Right lung (tissue), 10 donors: ENCODE data around the gene CBX1. TPM values are rescaled to one million over a fixed set of nuclear protein-coding genes. Genes with fewer than 3 reads are reported as not detected.

Source experiments
- DNase-seq, 2 donors: peaks; one replicate each; pipeline ENCODE4 v3.0.0-alpha.2; 2013
- long read RNA-seq, 8 donors: transcript quantifications; one replicate each; lab custom pipeline, GENCODE V29; 2026
- polyA plus RNA-seq, 5 donors: library from polyadenylated mRNA; unstranded; fragments of 120-200 nt; gene quantifications; one replicate each; pipeline versions ENCODE4 v1.2.1 to v1.2.3, GENCODE V29; 2013; ENCODE audit warnings: inconsistent platforms in 1 of 5, low replicate concordance in 1 of 5; ENCODE audit not compliant: insufficient read length in 5 of 5, insufficient read depth in 1 of 5

CBX1 gene
- polyA plus RNA-seq, result 100 to 1,000 TPM; 147 to 188 (median 168) TPM
- long read RNA-seq, donor 1, transcript CBX1-201 (5 exons, 2,232 nt), result major isoform, 55 of 158 reads
- long read RNA-seq, donor 1, partial matches to known transcripts, result 101 of 158 reads
- long read RNA-seq, donor 1, other reads (novel, unspliced or antisense), result 0 of 158 reads
- long read RNA-seq, donor 2, transcript CBX1-201 (5 exons, 2,232 nt), result major isoform, 35 of 69 reads
- long read RNA-seq, donor 2, partial matches to known transcripts, result 33 of 69 reads
- long read RNA-seq, donor 2, other reads (novel, unspliced or antisense), result 0 of 69 reads
- long read RNA-seq, donor 3, transcript CBX1-201 (5 exons, 2,232 nt), result major isoform, 40 of 122 reads
- long read RNA-seq, donor 3, partial matches to known transcripts, result 78 of 122 reads
- long read RNA-seq, donor 3, other reads (novel, unspliced or antisense), result 0 of 122 reads
- long read RNA-seq, donor 4, transcript CBX1-201 (5 exons, 2,232 nt), result major isoform, 22 of 74 reads
- long read RNA-seq, donor 4, partial matches to known transcripts, result 48 of 74 reads
- long read RNA-seq, donor 4, other reads (novel, unspliced or antisense), result 0 of 74 reads
- long read RNA-seq, donor 5, transcript CBX1-205 (4 exons, 550 nt), result minor isoform, 7 of 161 reads
- long read RNA-seq, donor 5, transcript CBX1-202 (5 exons, 2,422 nt), result minor isoform, 6 of 161 reads
- long read RNA-seq, donor 5, transcript CBX1-201 (5 exons, 2,232 nt), result major isoform, 55 of 161 reads
- long read RNA-seq, donor 5, partial matches to known transcripts, result 93 of 161 reads
- long read RNA-seq, donor 5, other reads (novel, unspliced or antisense), result 0 of 161 reads
- long read RNA-seq, donor 6, transcript CBX1-201 (5 exons, 2,232 nt), result major isoform, 48 of 114 reads
- long read RNA-seq, donor 6, partial matches to known transcripts, result 58 of 114 reads
- long read RNA-seq, donor 6, other reads (novel, unspliced or antisense), result 0 of 114 reads
- long read RNA-seq, donor 7, transcript CBX1-201 (5 exons, 2,232 nt), result major isoform, 40 of 73 reads
- long read RNA-seq, donor 7, partial matches to known transcripts, result 29 of 73 reads
- long read RNA-seq, donor 7, other reads (novel, unspliced or antisense), result 0 of 73 reads
- long read RNA-seq, donor 8, transcript CBX1-201 (5 exons, 2,232 nt), result major isoform, 16 of 41 reads
- long read RNA-seq, donor 8, partial matches to known transcripts, result 22 of 41 reads
- long read RNA-seq, donor 8, other reads (novel, unspliced or antisense), result 0 of 41 reads

GRCh38 chr17:48101012-48101720 is at the start of gene CBX1:
Gene CBX1 (minus strand): TSS chr17:48101478. CDS start chr17:48077004, 24,474 bp downstream.
- DNase-seq, result peak; percentile 94

- no peak for DNase-seq
These were observed 49.3 kb upstream of the CBX1 start for GRCh38 chr17:48150597-48151001.

DNA sequence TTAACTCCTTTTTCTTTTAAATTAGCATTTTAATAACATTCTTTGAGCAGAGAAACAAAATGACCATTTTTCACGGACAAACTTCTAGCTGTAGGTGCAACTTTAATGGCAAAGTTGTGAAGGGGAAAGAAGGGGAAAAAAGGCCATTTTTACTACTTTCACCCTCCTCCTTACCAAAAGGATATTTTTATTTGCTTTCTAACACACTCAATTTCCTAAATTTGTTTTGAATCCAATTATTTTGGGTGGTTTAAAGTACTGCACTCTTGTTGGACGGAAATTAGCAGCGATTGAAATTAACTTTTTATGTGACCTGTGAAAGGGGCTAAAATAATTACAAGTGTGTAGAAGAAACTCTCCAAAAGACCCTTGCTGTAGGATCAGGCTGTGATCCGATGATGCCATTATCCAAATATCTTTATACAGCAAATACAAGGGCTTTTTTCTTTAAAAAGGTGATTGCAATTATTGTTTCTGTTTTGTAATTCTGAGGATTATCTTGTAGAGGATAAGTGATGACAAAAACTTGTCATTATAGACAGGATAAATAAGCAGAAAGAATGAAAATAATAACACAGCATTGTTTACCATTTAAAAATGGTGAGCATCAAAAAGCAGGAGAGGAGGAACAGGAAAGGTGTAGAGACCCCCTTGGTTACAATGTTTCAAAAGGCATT is 48.6 kb upstream of the CBX1 start:
- no peak for DNase-seq

GRCh38 chr17:48148854-48149786 is 47.8 kb upstream of the CBX1 start:
- DNase-seq, result no peak

DNA sequence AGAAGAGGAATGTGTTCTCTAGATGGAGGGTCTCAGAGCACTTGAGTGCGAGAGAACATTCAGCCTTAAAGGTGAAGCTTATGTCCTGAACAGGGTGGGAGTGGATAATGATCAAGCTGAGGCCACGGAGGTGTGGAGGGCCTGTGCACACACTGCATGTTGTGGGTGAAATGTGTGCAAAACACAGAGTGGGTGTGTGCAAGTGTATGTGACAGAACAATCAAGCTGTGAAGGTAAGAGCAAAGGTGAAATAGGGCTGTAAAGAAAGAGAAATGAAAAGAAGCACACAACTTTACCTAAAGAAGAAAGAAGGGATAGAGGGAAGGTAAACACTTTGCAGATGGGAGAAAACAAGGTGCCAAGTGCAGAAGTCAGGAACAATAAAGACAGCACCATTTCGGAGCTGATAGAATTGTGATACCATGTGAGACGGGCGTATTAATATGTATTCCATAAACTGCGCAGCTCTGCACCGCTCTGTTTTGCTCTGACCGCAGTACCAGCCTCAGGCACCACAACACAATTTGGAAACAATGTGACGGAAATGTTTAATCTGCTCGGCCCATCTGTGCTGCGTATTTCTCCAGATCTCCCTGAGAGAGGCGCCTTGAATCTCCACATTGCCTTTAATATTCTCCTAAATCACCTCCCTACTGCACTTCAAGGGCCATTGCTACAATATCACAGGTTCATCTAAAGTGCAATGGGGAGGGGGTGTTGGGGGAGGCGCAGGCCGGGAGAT is 46.9 kb upstream of the CBX1 start:
- DNase-seq, result no peak

- no peak for DNase-seq
These were observed 43.9 kb upstream of the CBX1 start for GRCh38 chr17:48144976-48145798.

DNA sequence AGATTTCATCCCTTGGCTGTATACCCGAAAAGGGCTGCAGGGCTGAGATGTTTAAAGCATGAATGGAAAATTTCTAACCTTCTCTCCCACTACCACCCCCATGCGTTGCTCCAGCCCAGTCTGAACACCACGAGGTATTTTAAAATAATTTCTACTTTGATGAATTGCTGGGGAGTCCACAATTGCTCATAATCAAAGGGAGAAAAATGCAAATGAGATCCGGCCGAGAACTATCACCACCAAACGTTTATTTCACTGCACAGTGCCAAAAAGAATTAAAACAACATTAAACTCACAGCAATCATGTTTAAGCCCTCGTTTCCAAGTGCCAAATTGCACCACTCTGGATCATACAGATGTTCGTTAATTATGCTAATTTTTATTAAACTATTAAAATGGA is 43.0 kb upstream of the CBX1 start:
- no peak for DNase-seq

GRCh38 chr17:48143629-48144028 is 42.4 kb upstream of the CBX1 start:
- DNase-seq, result no peak

- no peak for DNase-seq
These were observed 38.7 kb upstream of the CBX1 start for GRCh38 chr17:48139944-48140343.

DNA sequence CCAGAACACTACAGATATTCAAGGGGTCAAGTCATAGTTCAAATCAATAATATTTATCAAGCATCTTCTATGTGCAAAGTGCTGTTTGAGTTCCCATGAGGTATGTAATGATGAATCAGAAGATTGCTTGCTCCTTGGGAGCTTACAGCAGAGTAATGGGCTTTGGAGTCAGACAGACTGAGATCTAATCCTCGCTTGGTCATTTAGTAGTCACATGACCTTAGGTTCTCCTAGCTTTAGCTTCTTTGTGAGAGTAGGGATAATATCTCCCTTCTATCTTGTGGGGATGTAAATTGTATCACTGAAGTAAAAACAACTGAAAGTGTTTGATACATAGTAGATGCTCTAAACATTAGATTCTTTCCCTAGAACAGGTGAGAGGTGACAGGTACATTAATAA is 36.4 kb upstream of the CBX1 start:
- DNase-seq, result no peak

DNA sequence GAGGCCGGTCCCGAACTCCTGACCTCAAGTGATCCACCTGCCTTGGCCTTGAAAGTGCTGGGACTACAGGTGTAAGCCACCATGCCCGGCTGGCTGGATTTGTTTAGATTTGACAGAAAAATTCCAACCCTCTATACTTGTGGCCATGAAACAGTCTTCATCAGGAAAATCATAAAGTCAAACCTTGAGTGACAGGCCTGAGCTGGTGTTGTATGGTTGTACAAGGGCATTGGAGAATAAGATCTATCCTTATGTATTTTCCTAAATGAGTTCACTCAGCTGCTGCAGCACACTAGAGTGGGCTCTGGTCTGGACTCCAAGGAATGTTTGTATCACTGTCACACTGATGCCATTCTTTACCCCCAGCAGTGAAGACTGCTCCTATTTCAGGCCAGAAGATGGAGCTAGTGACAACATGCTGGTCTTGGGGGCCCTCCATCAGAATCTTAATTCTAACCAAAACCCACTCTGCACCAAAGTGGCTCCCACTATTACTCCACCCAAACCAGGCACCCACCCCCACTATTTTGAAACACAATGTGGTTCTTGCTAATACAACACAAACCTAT is 33.7 kb upstream of the CBX1 start:
- DNase-seq, result no peak

- no peak for DNase-seq
These were observed 31.1 kb upstream of the CBX1 start for GRCh38 chr17:48132385-48132784.

DNA sequence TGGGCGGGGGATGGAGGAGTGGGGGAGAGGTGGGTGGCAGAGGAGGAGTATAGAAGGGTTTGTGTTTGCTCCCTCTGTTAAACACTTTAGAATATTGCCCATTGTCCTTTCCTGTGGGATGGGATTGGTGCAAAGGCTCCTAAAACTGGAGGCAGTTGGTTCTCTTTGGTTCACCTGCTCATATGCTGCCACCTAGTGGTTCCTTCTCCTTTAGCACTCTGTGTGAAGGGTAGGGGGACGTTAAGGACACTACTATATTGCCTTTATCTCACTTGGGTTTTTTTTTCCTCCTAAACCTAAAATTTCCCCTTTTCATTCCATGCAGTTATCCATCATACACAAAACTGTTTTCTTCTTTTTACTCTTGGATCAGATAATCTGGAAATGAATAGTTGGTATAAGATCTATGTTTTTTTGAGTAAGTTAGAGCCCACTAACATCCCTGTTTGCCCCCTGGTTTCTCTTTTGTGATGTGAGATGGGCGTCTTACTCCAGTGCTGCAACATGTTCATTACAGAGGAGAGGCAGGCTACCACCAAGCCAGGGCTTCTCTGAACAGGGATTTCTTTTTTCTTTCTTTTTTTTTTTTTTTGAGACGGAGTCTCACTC is 30.0 kb upstream of the CBX1 start:
- DNase-seq, result peak; percentile 47 to 65

DNA sequence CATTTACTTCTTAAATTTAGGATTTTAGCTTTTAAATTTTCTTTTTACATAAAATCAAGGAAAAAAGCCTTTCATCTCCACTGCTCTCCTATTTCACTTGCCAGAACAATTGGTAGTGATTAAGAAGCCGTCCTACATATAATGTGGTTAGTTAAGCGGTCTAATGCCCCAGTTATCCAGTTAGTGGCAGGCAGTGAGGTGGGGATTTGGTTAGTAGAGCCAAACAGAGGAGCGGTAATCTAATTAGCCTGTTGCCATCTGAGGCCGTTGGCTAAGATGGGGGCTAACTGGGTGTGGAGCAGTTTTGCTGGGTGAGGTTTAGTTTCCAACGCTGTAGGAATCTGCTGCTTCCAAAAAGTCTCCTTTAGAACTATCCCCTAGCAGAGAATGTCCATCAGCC is 28.7 kb upstream of the CBX1 start:
- no peak for DNase-seq

- no peak for DNase-seq
These were observed 27.1 kb upstream of the CBX1 start for GRCh38 chr17:48128400-48128799.

- no peak for DNase-seq
These were observed 26.2 kb upstream of the CBX1 start for GRCh38 chr17:48127371-48128051.

DNA sequence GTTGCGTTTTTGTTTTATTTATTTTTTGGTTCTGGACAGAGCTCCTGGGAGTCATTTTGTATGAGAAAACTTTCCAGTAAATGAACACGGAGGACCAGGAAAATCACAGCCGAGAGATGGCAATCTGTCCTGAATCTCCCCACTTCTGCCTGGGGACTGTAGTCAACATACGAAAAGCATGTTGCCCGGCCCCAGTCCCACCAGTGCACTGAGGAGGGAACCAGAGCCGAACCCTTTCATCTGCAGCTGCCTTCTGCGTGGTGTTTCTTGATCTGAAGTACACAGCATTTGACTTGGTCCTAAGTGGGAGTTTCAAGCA is 25.2 kb upstream of the CBX1 start:
- DNase-seq, result no peak
